H1 (cell line): ENCODE data around the gene KRTAP9-1. TPM values are rescaled to one million over a fixed set of nuclear protein-coding genes. Genes with fewer than 3 reads are reported as not detected.

Experiments used
- CTCF ChIA-PET: fragments of 300-600 bp; sonication (Branson Sonifier 250); formaldehyde crosslinking; loops from one replicate; lab custom pipeline; 2021; ENCODE audit not compliant: partially characterized antibody; lab: Charles Lee
- POLR2A ChIA-PET: fragments of 300-600 bp; sonication (Branson Sonifier 250); formaldehyde crosslinking; loops from one replicate; lab custom pipeline; 2021; ENCODE audit warnings: inconsistent platforms; ENCODE audit not compliant: partially characterized antibody; lab: Charles Lee
- DNase-seq, 2 experiments: peaks; one replicate each; pipeline versions ENCODE4 v3.0.0 to v3.0.0-alpha.2; 2010 to 2022; ENCODE audit warnings: low spot score in 2 of 2, low read depth in 1 of 2, mixed read lengths in 1 of 2
- FAIRE-seq: peaks from 2 replicates; lab custom pipeline; 2011; peaks lifted over from hg19 to GRCh38; lab: Jason Lieb, UNC
- H2AFZ ChIP-seq: 2 replicates; pipeline ENCODE4 v1.8.1; 2012; ENCODE audit warnings: low read length, inconsistent platforms
- H2AK5ac ChIP-seq: 2 replicates; pipeline ENCODE4 v1.6.1; 2013; ENCODE audit warnings: low read depth, low read length
- H2BK120ac ChIP-seq: replicated peaks from 2 replicates; pipeline ENCODE3; 2013; ENCODE audit warnings: low read depth, low read length, inconsistent platforms
- H2BK12ac ChIP-seq: 2 replicates; pipeline ENCODE4 v1.6.1; 2013; ENCODE audit warnings: low read depth, low read length
- H2BK15ac ChIP-seq: 2 replicates; pipeline ENCODE4 v1.6.1; 2013; ENCODE audit warnings: low read length
- H2BK20ac ChIP-seq: 2 replicates; pipeline ENCODE4 v1.6.1; 2013; ENCODE audit warnings: low read length
- H2BK5ac ChIP-seq: 2 replicates; pipeline ENCODE4 v1.6.1; 2013; ENCODE audit warnings: low read depth, low read length
- H3K14ac ChIP-seq: 2 replicates; pipeline ENCODE4 v1.6.1; 2013; ENCODE audit warnings: inconsistent platforms; ENCODE audit not compliant: insufficient read length
- H3K18ac ChIP-seq: 2 replicates; pipeline ENCODE4 v1.6.1; 2013; ENCODE audit warnings: low read length; ENCODE audit errors: extremely low read depth
- H3K23ac ChIP-seq: 2 replicates; pipeline ENCODE4 v1.6.1; 2013; ENCODE audit warnings: inconsistent platforms; ENCODE audit not compliant: insufficient read length
- H3K23me2 ChIP-seq: 2 replicates; pipeline ENCODE4 v1.6.1; 2013; ENCODE audit warnings: low read depth, low read length
- H3K27ac ChIP-seq: 2 replicates; pipeline ENCODE4 v1.6.1; 2011; ENCODE audit warnings: low read depth, low read length, inconsistent platforms
- H3K27me3 ChIP-seq, 4 experiments: replicated peaks in 1 of 4; 1 replicate in 1 of 4; 2 replicates in 3 of 4; pipeline versions ENCODE4 v1.6.1 to v1.8.1; 2011 to 2013; ENCODE audit warnings: low read length in 3 of 4, mild to moderate bottlenecking in 3 of 4, inconsistent platforms in 2 of 4, mixed read lengths in 2 of 4, moderate library complexity in 1 of 4; ENCODE audit not compliant: control insufficient read depth in 3 of 4, insufficient read depth in 3 of 4; ENCODE audit errors: extremely low read depth in 1 of 4
- H3K36me3 ChIP-seq, 4 experiments: 2 replicates each; pipeline versions ENCODE4 v1.6.1 to v1.8.1; 2011 to 2013; ENCODE audit warnings: mild to moderate bottlenecking in 4 of 4, low read length in 3 of 4, moderate library complexity in 2 of 4, control low read depth in 1 of 4, inconsistent platforms in 1 of 4; ENCODE audit not compliant: insufficient read depth in 4 of 4, control insufficient read depth in 2 of 4
- H3K4ac ChIP-seq: replicated peaks from 2 replicates; pipeline ENCODE3; 2013; ENCODE audit warnings: low read length, low read depth, mixed read lengths, inconsistent platforms; ENCODE audit not compliant: insufficient read length
- H3K4me1 ChIP-seq, 4 experiments: replicated peaks in 1 of 4; 1 replicate in 1 of 4; 2 replicates in 3 of 4; pipeline versions ENCODE4 v1.6.1 to v1.8.1; 2011 to 2013; ENCODE audit warnings: low read length in 3 of 4, inconsistent platforms in 2 of 4, mixed read lengths in 1 of 4; ENCODE audit not compliant: insufficient read depth in 4 of 4, control insufficient read depth in 3 of 4
- H3K4me2 ChIP-seq, 2 experiments: 2 replicates each; pipeline versions ENCODE4 v1.6.1 to v1.8.1; 2011 to 2013; ENCODE audit warnings: low read depth in 2 of 2, low read length in 2 of 2, control low read depth in 1 of 2, inconsistent platforms in 1 of 2, mild to moderate bottlenecking in 1 of 2; ENCODE audit not compliant: insufficient read depth in 1 of 2
- H3K4me3 ChIP-seq, 4 experiments: fragments of 200-600, 300-600 bp in 1 of 4; sonication (generic), shearing (Covaris generic), sonication (Bioruptor Twin) in 1 of 4; 2 replicates each; pipeline versions ENCODE4 v1.5.1 to v1.8.1; 2011 to 2016; ENCODE audit warnings: low read length in 4 of 4, low read depth in 3 of 4, control low read depth in 2 of 4, inconsistent platforms in 2 of 4, mild to moderate bottlenecking in 2 of 4, mixed read lengths in 1 of 4, moderate library complexity in 1 of 4; ENCODE audit not compliant: insufficient read depth in 2 of 4; ENCODE audit errors: extremely low read depth in 1 of 4
- H3K56ac ChIP-seq: replicated peaks from 2 replicates; pipeline ENCODE3; 2013; ENCODE audit warnings: low read depth, mild to moderate bottlenecking, mixed read lengths, low read length, inconsistent platforms; ENCODE audit not compliant: insufficient read length
- H3K79me1 ChIP-seq: 2 replicates; pipeline ENCODE4 v1.6.1; 2013; ENCODE audit warnings: low read depth, low read length, control low read depth
- H3K79me2 ChIP-seq, 2 experiments: 2 replicates each; pipeline versions ENCODE4 v1.6.1 to v1.8.1; 2012 to 2013; ENCODE audit warnings: low read length in 2 of 2, mild to moderate bottlenecking in 2 of 2, inconsistent platforms in 1 of 2; ENCODE audit not compliant: insufficient read depth in 2 of 2, control insufficient read depth in 1 of 2
- H3K9ac ChIP-seq, 4 experiments: replicated peaks in 1 of 4; 1 replicate in 1 of 4; 2 replicates in 3 of 4; pipeline versions ENCODE4 v1.6.1 to v1.8.1; 2011 to 2013; ENCODE audit warnings: low read depth in 3 of 4, low read length in 3 of 4, control low read depth in 2 of 4, mild to moderate bottlenecking in 2 of 4, moderate library complexity in 2 of 4, inconsistent platforms in 1 of 4; ENCODE audit errors: extremely low read depth in 1 of 4
- H3K9me3 ChIP-seq, 2 experiments: 2 replicates each; pipeline versions ENCODE4 v1.6.1 to v1.8.1; 2012 to 2013; ENCODE audit warnings: mild to moderate bottlenecking in 2 of 2, moderate library complexity in 2 of 2, control low read depth in 1 of 2, inconsistent platforms in 1 of 2, low read depth in 1 of 2, low read length in 1 of 2, mixed read lengths in 1 of 2; ENCODE audit not compliant: insufficient read depth in 2 of 2
- H4K20me1 ChIP-seq, 2 experiments: replicated peaks in 1 of 2; 2 replicates each; pipeline versions ENCODE3 to v1.8.1; 2011 to 2013; ENCODE audit warnings: inconsistent platforms in 2 of 2, low read length in 2 of 2, mild to moderate bottlenecking in 1 of 2; ENCODE audit not compliant: insufficient read depth in 2 of 2, control insufficient read depth in 1 of 2
- H4K5ac ChIP-seq: 2 replicates; pipeline ENCODE4 v1.6.1; 2013; ENCODE audit warnings: low read length, low read depth, mixed read lengths, inconsistent platforms; ENCODE audit not compliant: insufficient read length
- H4K8ac ChIP-seq: 2 replicates; pipeline ENCODE4 v1.8.0; 2013; ENCODE audit warnings: mild to moderate bottlenecking, moderate library complexity, low read length, inconsistent platforms; ENCODE audit not compliant: insufficient read depth; ENCODE audit errors: extremely low read depth
- H4K91ac ChIP-seq: replicated peaks from 2 replicates; pipeline ENCODE3; 2013; ENCODE audit warnings: low read length, mixed read lengths, inconsistent platforms; ENCODE audit not compliant: insufficient read length
- BCL11A ChIP-seq, 2 experiments: IDR thresholded peaks; one replicate each; pipeline ENCODE4 v1.6.1; 2011; ENCODE audit warnings: low read depth in 2 of 2, low read length in 2 of 2, mild to moderate bottlenecking in 2 of 2
- BRCA1 ChIP-seq: IDR thresholded peaks from 2 replicates; pipeline ENCODE4 v1.6.1; 2012; ENCODE audit warnings: low read depth, low read length, improper control_type of control experiment
- CBX8 ChIP-seq: fragments of 300-800, 300-1000 bp; sonication (generic); IDR thresholded peaks from 2 replicates; pipeline ENCODE4 v1.7.1; 2016; ENCODE audit warnings: low read depth, low read length, borderline replicate concordance
- CHD1 ChIP-seq: IDR thresholded peaks from 2 replicates; pipeline ENCODE4 v1.6.1; 2012; ENCODE audit warnings: low read depth, low read length, improper control_type of control experiment
- CTBP2 ChIP-seq: IDR thresholded peaks from 2 replicates; pipeline ENCODE4 v1.7.0; 2011; ENCODE audit warnings: borderline replicate concordance, mild to moderate bottlenecking, moderate library complexity, mixed read lengths, low read length; ENCODE audit not compliant: insufficient read depth, insufficient read length
- E2F6 ChIP-seq: IDR thresholded peaks from 2 replicates; pipeline ENCODE4 v1.6.1; 2012; ENCODE audit warnings: inconsistent platforms
- EGR1 ChIP-seq: IDR thresholded peaks from 2 replicates; pipeline ENCODE4 v1.6.1; 2011; ENCODE audit warnings: low read depth, low read length, borderline replicate concordance
- EP300 ChIP-seq, 2 experiments: IDR thresholded peaks; 1 replicate in 1 of 2; 2 replicates in 1 of 2; pipeline ENCODE4 v1.6.1; 2011 to 2012; ENCODE audit warnings: low read depth in 2 of 2, low read length in 2 of 2, mild to moderate bottlenecking in 2 of 2, borderline replicate concordance in 1 of 2, inconsistent platforms in 1 of 2, moderate library complexity in 1 of 2
- GABPA ChIP-seq: IDR thresholded peaks from 2 replicates; pipeline ENCODE4 v1.6.1; 2011; ENCODE audit warnings: mild to moderate bottlenecking, low read length, moderate library complexity, borderline replicate concordance; ENCODE audit not compliant: insufficient read depth
- NANOG ChIP-seq: IDR thresholded peaks from 2 replicates; pipeline ENCODE4 v1.6.1; 2011; ENCODE audit warnings: low read length, low read depth, mild to moderate bottlenecking, inconsistent platforms; ENCODE audit not compliant: insufficient read depth, poor library complexity, severe bottlenecking
- NRF1 ChIP-seq: IDR thresholded peaks from 2 replicates; pipeline ENCODE4 v1.6.1; 2011; ENCODE audit warnings: mild to moderate bottlenecking, low read depth, low read length, improper control_type of control experiment
- RFX5 ChIP-seq: IDR thresholded peaks from 2 replicates; pipeline ENCODE4 v1.6.1; 2011; ENCODE audit warnings: low read depth, low read length, improper control_type of control experiment, borderline replicate concordance
- SP2 ChIP-seq: IDR thresholded peaks from 2 replicates; pipeline ENCODE4 v1.6.1; 2012; ENCODE audit warnings: mild to moderate bottlenecking, low read length, inconsistent platforms
- ZNF274 ChIP-seq: IDR thresholded peaks from 2 replicates; pipeline ENCODE4 v1.7.0; 2012; ENCODE audit warnings: low read length, borderline replicate concordance; ENCODE audit errors: extremely low read depth
- WGBS, 2 experiments: shearing (Covaris generic) in 1 of 2; methylation state at CpG; one replicate each; pipeline versions ENCODE4 v1.1.6 to v1.1.7; 2013 to 2015; ENCODE audit warnings: low lambda C conversion rate in 2 of 2, mixed read lengths in 2 of 2, inconsistent platforms in 1 of 2, low coverage in 1 of 2, missing lambda C conversion rate in 1 of 2; ENCODE audit not compliant: insufficient replicate concordance in 2 of 2, insufficient coverage in 1 of 2, insufficient read length in 1 of 2; ENCODE audit errors: extremely low coverage in 1 of 2, missing lambda C conversion rate in 1 of 2; 5-methylcytosine and 5-hydroxymethylcytosine counted together
- polyA plus RNA-seq, 7 experiments: library from polyadenylated mRNA; depleted of rRNA in 3 of 7; stranded (reverse) in 5 of 7; unstranded in 2 of 7; fragments of >200 nt in 5 of 7; fragments of 200-250 nt in 2 of 7; gene quantifications; 1 replicate in 5 of 7; 2 replicates in 1 of 7; 4 replicates in 1 of 7; pipeline versions ENCODE4 v1.2.1 to v1.2.3, GENCODE V29; 2011 to 2013; ENCODE audit warnings: missing spikeins in 2 of 7, mixed read lengths in 2 of 7
- total RNA-seq: library from RNA; stranded (reverse); fragmentation: NEBNext Ultra II Directional; extraction: Animal tissue kit (Norgen Biotek cat#: 25700); gene quantifications from 2 replicates; pipeline ENCODE4 v1.2.1, GENCODE V29; 2021

KRTAP9-1 gene
- total and polyA plus RNA-seq, 2 of the 8 experiments (the other 6 are each of a cell fraction or from before 2014, with no cell fraction given): not detected

DNA sequence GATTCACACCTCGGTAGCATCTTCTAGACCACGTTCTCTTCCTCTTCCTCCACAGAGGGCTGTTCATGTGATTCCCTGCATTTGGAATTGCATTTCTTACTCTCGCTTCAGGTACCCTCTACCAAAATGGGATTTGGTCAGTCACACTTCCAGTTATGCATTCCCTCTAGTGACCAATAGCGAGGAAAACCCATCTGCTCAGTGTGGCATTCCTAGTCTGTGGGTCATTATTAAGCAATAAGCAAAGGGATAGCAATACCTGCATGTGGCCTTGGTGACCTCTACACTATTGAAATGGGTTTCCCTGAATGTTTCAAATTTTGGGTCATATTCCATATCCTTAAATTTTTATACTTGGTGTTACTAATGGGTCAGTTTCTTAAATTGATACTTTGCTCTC is 39.7 kb upstream of the KRTAP9-1 start:
- Histone ChIP-seq H2AK5ac (no peak overlapping the region), H4K20me1 (no peaks in the 10 kb centered on the region), H3K4me1 (no peaks in the 10 kb centered on the region), H3K27ac (no peak overlapping the region), H4K91ac (no peak overlapping the region), H3K4me2 (no peak overlapping the region), H3K56ac (no peak overlapping the region), H3K4me3 (no peak overlapping the region), H2BK12ac (no peak overlapping the region), H3K18ac (no peak overlapping the region), H2BK5ac (no peak overlapping the region), H4K8ac (no peak overlapping the region), H2AFZ (no peak overlapping the region), H2BK120ac (no peak overlapping the region), H3K27me3 (no peaks in the 10 kb centered on the region), H2BK15ac (no peak overlapping the region), H4K5ac (no peak overlapping the region), H3K9ac (no peak overlapping the region), H3K23me2 (peaks cover 2% of the 10 kb centered on the region; the same call in 1 of the 2 replicates), H3K14ac (no peak overlapping the region), H3K4ac (no peak overlapping the region), H2BK20ac (no peak overlapping the region), H3K23ac (no peak overlapping the region), H3K9me3 (no peaks in the 10 kb centered on the region), H3K36me3 (no peaks in the 10 kb centered on the region), H3K79me1 (no peaks in the 10 kb centered on the region), H3K79me2 (no peaks in the 10 kb centered on the region)
- no peak for FAIRE-seq
- POLR2A ChIA-PET: no interaction called here
- no peak for DNase-seq
- CTCF ChIA-PET: interaction anchor here (0.9 kb wide), 1 partner anchor 9 kb away, joined by 3 read pairs; no protein-coding TSS in a partner anchor
- WGBS, 2 experiments: 92% methylated on average over 4 of the region's 4 CpGs; no CpG with 5 or more reads in 1 of the 2 experiments
- TF ChIP-seq CHD1: no peak
- no peak for TF ChIP-seq NANOG
- TF ChIP-seq RFX5: no peak
- no peak for TF ChIP-seq CBX8
- TF ChIP-seq SP2: no peak
- no peak for TF ChIP-seq BCL11A (IDR thresholded peaks at IDR 0.05; ENCODE audit: low read depth in 2 of 2, low read length in 2 of 2)
- no peak for TF ChIP-seq GABPA
- no peak for TF ChIP-seq CTBP2
- no peak for TF ChIP-seq BRCA1
- TF ChIP-seq EGR1: no peak
- no peak for TF ChIP-seq E2F6
- TF ChIP-seq ZNF274: no peak
- no peak for TF ChIP-seq EP300 (IDR thresholded peaks at IDR 0.05; ENCODE audit: borderline replicate concordance in 1 of 2, low read depth in 2 of 2, low read length in 2 of 2)
- TF ChIP-seq NRF1: no peak
